H1 (cell line): Measurements from ENCODE around the gene PDE4D. TPM values are rescaled to one million over a fixed set of nuclear protein-coding genes. Genes with fewer than 3 reads are reported as not detected.

Source experiments
- CTCF ChIA-PET: fragments of 300-600 bp; sonication (Branson Sonifier 250); formaldehyde crosslinking; loops from one replicate; lab custom pipeline; 2021; ENCODE audit not compliant: partially characterized antibody; lab: Charles Lee
- POLR2A ChIA-PET: fragments of 300-600 bp; sonication (Branson Sonifier 250); formaldehyde crosslinking; loops from one replicate; lab custom pipeline; 2021; ENCODE audit warnings: inconsistent platforms; ENCODE audit not compliant: partially characterized antibody; lab: Charles Lee
- DNase-seq, 2 experiments: peaks; one replicate each; pipeline versions ENCODE4 v3.0.0 to v3.0.0-alpha.2; 2010 to 2022; ENCODE audit warnings: low spot score in 2 of 2, low read depth in 1 of 2, mixed read lengths in 1 of 2
- FAIRE-seq: peaks from 2 replicates; lab custom pipeline; 2011; peaks lifted over from hg19 to GRCh38; lab: Jason Lieb, UNC
- H2AFZ ChIP-seq: 2 replicates; pipeline ENCODE4 v1.8.1; 2012; ENCODE audit warnings: low read length, inconsistent platforms
- H2AK5ac ChIP-seq: 2 replicates; pipeline ENCODE4 v1.6.1; 2013; ENCODE audit warnings: low read depth, low read length
- H2BK120ac ChIP-seq: replicated peaks from 2 replicates; pipeline ENCODE3; 2013; ENCODE audit warnings: low read depth, low read length, inconsistent platforms
- H2BK12ac ChIP-seq: 2 replicates; pipeline ENCODE4 v1.6.1; 2013; ENCODE audit warnings: low read depth, low read length
- H2BK15ac ChIP-seq: 2 replicates; pipeline ENCODE4 v1.6.1; 2013; ENCODE audit warnings: low read length
- H2BK20ac ChIP-seq: 2 replicates; pipeline ENCODE4 v1.6.1; 2013; ENCODE audit warnings: low read length
- H2BK5ac ChIP-seq: 2 replicates; pipeline ENCODE4 v1.6.1; 2013; ENCODE audit warnings: low read depth, low read length
- H3K14ac ChIP-seq: 2 replicates; pipeline ENCODE4 v1.6.1; 2013; ENCODE audit warnings: inconsistent platforms; ENCODE audit not compliant: insufficient read length
- H3K18ac ChIP-seq: 2 replicates; pipeline ENCODE4 v1.6.1; 2013; ENCODE audit warnings: low read length; ENCODE audit errors: extremely low read depth
- H3K23ac ChIP-seq: 2 replicates; pipeline ENCODE4 v1.6.1; 2013; ENCODE audit warnings: inconsistent platforms; ENCODE audit not compliant: insufficient read length
- H3K23me2 ChIP-seq: 2 replicates; pipeline ENCODE4 v1.6.1; 2013; ENCODE audit warnings: low read depth, low read length
- H3K27ac ChIP-seq: 2 replicates; pipeline ENCODE4 v1.6.1; 2011; ENCODE audit warnings: low read depth, low read length, inconsistent platforms
- H3K27me3 ChIP-seq, 4 experiments: replicated peaks in 1 of 4; 1 replicate in 1 of 4; 2 replicates in 3 of 4; pipeline versions ENCODE4 v1.6.1 to v1.8.1; 2011 to 2013; ENCODE audit warnings: low read length in 3 of 4, mild to moderate bottlenecking in 3 of 4, inconsistent platforms in 2 of 4, mixed read lengths in 2 of 4, moderate library complexity in 1 of 4; ENCODE audit not compliant: control insufficient read depth in 3 of 4, insufficient read depth in 3 of 4; ENCODE audit errors: extremely low read depth in 1 of 4
- H3K36me3 ChIP-seq, 4 experiments: 2 replicates each; pipeline versions ENCODE4 v1.6.1 to v1.8.1; 2011 to 2013; ENCODE audit warnings: mild to moderate bottlenecking in 4 of 4, low read length in 3 of 4, moderate library complexity in 2 of 4, control low read depth in 1 of 4, inconsistent platforms in 1 of 4; ENCODE audit not compliant: insufficient read depth in 4 of 4, control insufficient read depth in 2 of 4
- H3K4ac ChIP-seq: replicated peaks from 2 replicates; pipeline ENCODE3; 2013; ENCODE audit warnings: low read length, low read depth, mixed read lengths, inconsistent platforms; ENCODE audit not compliant: insufficient read length
- H3K4me1 ChIP-seq, 4 experiments: replicated peaks in 1 of 4; 1 replicate in 1 of 4; 2 replicates in 3 of 4; pipeline versions ENCODE4 v1.6.1 to v1.8.1; 2011 to 2013; ENCODE audit warnings: low read length in 3 of 4, inconsistent platforms in 2 of 4, mixed read lengths in 1 of 4; ENCODE audit not compliant: insufficient read depth in 4 of 4, control insufficient read depth in 3 of 4
- H3K4me2 ChIP-seq, 2 experiments: 2 replicates each; pipeline versions ENCODE4 v1.6.1 to v1.8.1; 2011 to 2013; ENCODE audit warnings: low read depth in 2 of 2, low read length in 2 of 2, control low read depth in 1 of 2, inconsistent platforms in 1 of 2, mild to moderate bottlenecking in 1 of 2; ENCODE audit not compliant: insufficient read depth in 1 of 2
- H3K4me3 ChIP-seq, 4 experiments: fragments of 200-600, 300-600 bp in 1 of 4; sonication (generic), shearing (Covaris generic), sonication (Bioruptor Twin) in 1 of 4; 2 replicates each; pipeline versions ENCODE4 v1.5.1 to v1.8.1; 2011 to 2016; ENCODE audit warnings: low read length in 4 of 4, low read depth in 3 of 4, control low read depth in 2 of 4, inconsistent platforms in 2 of 4, mild to moderate bottlenecking in 2 of 4, mixed read lengths in 1 of 4, moderate library complexity in 1 of 4; ENCODE audit not compliant: insufficient read depth in 2 of 4; ENCODE audit errors: extremely low read depth in 1 of 4
- H3K56ac ChIP-seq: replicated peaks from 2 replicates; pipeline ENCODE3; 2013; ENCODE audit warnings: low read depth, mild to moderate bottlenecking, mixed read lengths, low read length, inconsistent platforms; ENCODE audit not compliant: insufficient read length
- H3K79me1 ChIP-seq: 2 replicates; pipeline ENCODE4 v1.6.1; 2013; ENCODE audit warnings: low read depth, low read length, control low read depth
- H3K79me2 ChIP-seq, 2 experiments: 2 replicates each; pipeline versions ENCODE4 v1.6.1 to v1.8.1; 2012 to 2013; ENCODE audit warnings: low read length in 2 of 2, mild to moderate bottlenecking in 2 of 2, inconsistent platforms in 1 of 2; ENCODE audit not compliant: insufficient read depth in 2 of 2, control insufficient read depth in 1 of 2
- H3K9ac ChIP-seq, 4 experiments: replicated peaks in 1 of 4; 1 replicate in 1 of 4; 2 replicates in 3 of 4; pipeline versions ENCODE4 v1.6.1 to v1.8.1; 2011 to 2013; ENCODE audit warnings: low read depth in 3 of 4, low read length in 3 of 4, control low read depth in 2 of 4, mild to moderate bottlenecking in 2 of 4, moderate library complexity in 2 of 4, inconsistent platforms in 1 of 4; ENCODE audit errors: extremely low read depth in 1 of 4
- H3K9me3 ChIP-seq, 2 experiments: 2 replicates each; pipeline versions ENCODE4 v1.6.1 to v1.8.1; 2012 to 2013; ENCODE audit warnings: mild to moderate bottlenecking in 2 of 2, moderate library complexity in 2 of 2, control low read depth in 1 of 2, inconsistent platforms in 1 of 2, low read depth in 1 of 2, low read length in 1 of 2, mixed read lengths in 1 of 2; ENCODE audit not compliant: insufficient read depth in 2 of 2
- H4K20me1 ChIP-seq, 2 experiments: replicated peaks in 1 of 2; 2 replicates each; pipeline versions ENCODE3 to v1.8.1; 2011 to 2013; ENCODE audit warnings: inconsistent platforms in 2 of 2, low read length in 2 of 2, mild to moderate bottlenecking in 1 of 2; ENCODE audit not compliant: insufficient read depth in 2 of 2, control insufficient read depth in 1 of 2
- H4K5ac ChIP-seq: 2 replicates; pipeline ENCODE4 v1.6.1; 2013; ENCODE audit warnings: low read length, low read depth, mixed read lengths, inconsistent platforms; ENCODE audit not compliant: insufficient read length
- H4K8ac ChIP-seq: 2 replicates; pipeline ENCODE4 v1.8.0; 2013; ENCODE audit warnings: mild to moderate bottlenecking, moderate library complexity, low read length, inconsistent platforms; ENCODE audit not compliant: insufficient read depth; ENCODE audit errors: extremely low read depth
- H4K91ac ChIP-seq: replicated peaks from 2 replicates; pipeline ENCODE3; 2013; ENCODE audit warnings: low read length, mixed read lengths, inconsistent platforms; ENCODE audit not compliant: insufficient read length
- CHD1 ChIP-seq: IDR thresholded peaks from 2 replicates; pipeline ENCODE4 v1.6.1; 2012; ENCODE audit warnings: low read depth, low read length, improper control_type of control experiment
- CTBP2 ChIP-seq: IDR thresholded peaks from 2 replicates; pipeline ENCODE4 v1.7.0; 2011; ENCODE audit warnings: borderline replicate concordance, mild to moderate bottlenecking, moderate library complexity, mixed read lengths, low read length; ENCODE audit not compliant: insufficient read depth, insufficient read length
- EZH2 ChIP-seq: fragments of 200-600 bp; sonication (generic); IDR thresholded peaks from 2 replicates; pipeline ENCODE4 v1.7.1; 2012; ENCODE audit warnings: low read depth, mild to moderate bottlenecking, moderate library complexity, low read length, inconsistent platforms; ENCODE audit not compliant: severe bottlenecking
- GABPA ChIP-seq: IDR thresholded peaks from 2 replicates; pipeline ENCODE4 v1.6.1; 2011; ENCODE audit warnings: mild to moderate bottlenecking, low read length, moderate library complexity, borderline replicate concordance; ENCODE audit not compliant: insufficient read depth
- KDM1A ChIP-seq: fragments of 200-600, 300-600 bp; sonication (generic); IDR thresholded peaks from 2 replicates; pipeline ENCODE4 v1.7.1; 2016; ENCODE audit warnings: mild to moderate bottlenecking, low read length, borderline replicate concordance
- KDM5A ChIP-seq: fragments of 200-600 bp; IDR thresholded peaks from 2 replicates; pipeline ENCODE4 v1.7.1; 2012; ENCODE audit warnings: mild to moderate bottlenecking, low read length, inconsistent platforms, mixed read lengths
- RXRA ChIP-seq: IDR thresholded peaks from 2 replicates; pipeline ENCODE4 v1.6.1; 2011; ENCODE audit warnings: low read depth, mild to moderate bottlenecking, low read length, moderate library complexity; ENCODE audit not compliant: insufficient read depth
- SIN3A ChIP-seq, 2 experiments: IDR thresholded peaks in 1 of 2; conservative IDR thresholded peaks in 1 of 2; 2 replicates each; pipeline ENCODE4 v1.6.1; 2011 to 2012; ENCODE audit warnings: low read length in 2 of 2, improper control_type of control experiment in 1 of 2, low read depth in 1 of 2, mild to moderate bottlenecking in 1 of 2
- SIRT6 ChIP-seq: IDR thresholded peaks from one replicate; pipeline ENCODE4 v1.7.1; 2012; ENCODE audit warnings: low read length, inconsistent platforms
- SP4 ChIP-seq: IDR thresholded peaks from 2 replicates; pipeline ENCODE4 v1.6.1; 2012; ENCODE audit warnings: low read length, inconsistent platforms
- USF2 ChIP-seq: IDR thresholded peaks from 2 replicates; pipeline ENCODE4 v1.6.1; 2011; ENCODE audit warnings: low read length, improper control_type of control experiment
- WGBS, 2 experiments: shearing (Covaris generic) in 1 of 2; methylation state at CpG; one replicate each; pipeline versions ENCODE4 v1.1.6 to v1.1.7; 2013 to 2015; ENCODE audit warnings: low lambda C conversion rate in 2 of 2, mixed read lengths in 2 of 2, inconsistent platforms in 1 of 2, low coverage in 1 of 2, missing lambda C conversion rate in 1 of 2; ENCODE audit not compliant: insufficient replicate concordance in 2 of 2, insufficient coverage in 1 of 2, insufficient read length in 1 of 2; ENCODE audit errors: extremely low coverage in 1 of 2, missing lambda C conversion rate in 1 of 2; 5-methylcytosine and 5-hydroxymethylcytosine counted together
- polyA plus RNA-seq, 7 experiments: library from polyadenylated mRNA; depleted of rRNA in 3 of 7; stranded (reverse) in 5 of 7; unstranded in 2 of 7; fragments of >200 nt in 5 of 7; fragments of 200-250 nt in 2 of 7; gene quantifications; 1 replicate in 5 of 7; 2 replicates in 1 of 7; 4 replicates in 1 of 7; pipeline versions ENCODE4 v1.2.1 to v1.2.3, GENCODE V29; 2011 to 2013; ENCODE audit warnings: missing spikeins in 2 of 7, mixed read lengths in 2 of 7
- total RNA-seq: library from RNA; stranded (reverse); fragmentation: NEBNext Ultra II Directional; extraction: Animal tissue kit (Norgen Biotek cat#: 25700); gene quantifications from 2 replicates; pipeline ENCODE4 v1.2.1, GENCODE V29; 2021

The PDE4D gene
- total and polyA plus RNA-seq, 2 of the 8 experiments (the other 6 are each of a cell fraction or from before 2014, with no cell fraction given), result 2.3 to 3.7 TPM

GRCh38 chr5:58922461-58923171 is 970.9 kb downstream of the PDE4D start:
- Histone ChIP-seq H4K5ac (no peak overlapping the region), H2AFZ (no peak overlapping the region), H2BK12ac (no peak overlapping the region)
- no peak for DNase-seq
- CTCF ChIA-PET, result no interaction called here
- TF ChIP-seq GABPA (no peak), KDM1A (no peak), SIN3A (conservative IDR thresholded peaks at IDR 0.05 in 1 of 2, IDR thresholded peaks at IDR 0.05 in 1 of 2; ENCODE audit: low read depth in 1 of 2, low read length in 2 of 2) (no peak), RXRA (no peak), SP4 (no peak), EZH2 (no peak), CHD1 (no peak), USF2 (no peak), KDM5A (no peak), CTBP2 (no peak), SIRT6 (no peak)
- TF ChIP-seq, all 59 proteins: peak for 0
- Histone ChIP-seq H3K9me3 (no peaks in the 10 kb centered on the region), H3K18ac (no peak overlapping the region), H3K4me1 (peaks cover 2 to 20% (median 12%) of the 10 kb centered on the region in 4 experiments), H4K8ac (no peak overlapping the region; the same call in 1 of the 2 replicates), H2BK5ac (no peak overlapping the region), H3K27ac (no peak overlapping the region), H3K4me3 (no peak overlapping the region), H3K56ac (no peak overlapping the region), H3K79me2 (no peaks in the 10 kb centered on the region), H3K4me2 (no peak overlapping the region), H2AK5ac (no peak overlapping the region), H3K27me3 (peaks cover 0 to 13% (median 4%) of the 10 kb centered on the region in 4 experiments; a peak in 3 of 7 replicates), H4K91ac (no peak overlapping the region), H3K36me3 (no peaks in the 10 kb centered on the region), H2BK20ac (no peak overlapping the region), H2BK15ac (no peak overlapping the region), H2BK120ac (no peak overlapping the region), H3K14ac (no peak overlapping the region), H3K23ac (no peak overlapping the region), H3K23me2 (no peaks in the 10 kb centered on the region), H3K4ac (no peak overlapping the region), H3K9ac (no peak overlapping the region), H4K20me1 (no peaks in the 10 kb centered on the region), H3K79me1 (no peaks in the 10 kb centered on the region)
- no peak for FAIRE-seq
- WGBS, 2 experiments, result 85% methylated on average over 15 of the region's 15 CpGs; no CpG with 5 or more reads in 1 of the 2 experiments
- POLR2A ChIA-PET, result no interaction called here
